SKM-1 treated with dmso at 0.1 percent for 144 hours (cell line): ENCODE data around the gene MLF2.
A peak's percentile ranks its signal among the peaks of the same experiment; 100 is the strongest.

ENCODE experiments used
- DNase-seq: peaks from one replicate; lab custom pipeline; 2025; ENCODE audit not compliant: unreplicated experiment; lab: John Stamatoyannopoulos, UW

The MLF2 gene, protein sequence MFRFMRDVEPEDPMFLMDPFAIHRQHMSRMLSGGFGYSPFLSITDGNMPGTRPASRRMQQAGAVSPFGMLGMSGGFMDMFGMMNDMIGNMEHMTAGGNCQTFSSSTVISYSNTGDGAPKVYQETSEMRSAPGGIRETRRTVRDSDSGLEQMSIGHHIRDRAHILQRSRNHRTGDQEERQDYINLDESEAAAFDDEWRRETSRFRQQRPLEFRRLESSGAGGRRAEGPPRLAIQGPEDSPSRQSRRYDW

DNA sequence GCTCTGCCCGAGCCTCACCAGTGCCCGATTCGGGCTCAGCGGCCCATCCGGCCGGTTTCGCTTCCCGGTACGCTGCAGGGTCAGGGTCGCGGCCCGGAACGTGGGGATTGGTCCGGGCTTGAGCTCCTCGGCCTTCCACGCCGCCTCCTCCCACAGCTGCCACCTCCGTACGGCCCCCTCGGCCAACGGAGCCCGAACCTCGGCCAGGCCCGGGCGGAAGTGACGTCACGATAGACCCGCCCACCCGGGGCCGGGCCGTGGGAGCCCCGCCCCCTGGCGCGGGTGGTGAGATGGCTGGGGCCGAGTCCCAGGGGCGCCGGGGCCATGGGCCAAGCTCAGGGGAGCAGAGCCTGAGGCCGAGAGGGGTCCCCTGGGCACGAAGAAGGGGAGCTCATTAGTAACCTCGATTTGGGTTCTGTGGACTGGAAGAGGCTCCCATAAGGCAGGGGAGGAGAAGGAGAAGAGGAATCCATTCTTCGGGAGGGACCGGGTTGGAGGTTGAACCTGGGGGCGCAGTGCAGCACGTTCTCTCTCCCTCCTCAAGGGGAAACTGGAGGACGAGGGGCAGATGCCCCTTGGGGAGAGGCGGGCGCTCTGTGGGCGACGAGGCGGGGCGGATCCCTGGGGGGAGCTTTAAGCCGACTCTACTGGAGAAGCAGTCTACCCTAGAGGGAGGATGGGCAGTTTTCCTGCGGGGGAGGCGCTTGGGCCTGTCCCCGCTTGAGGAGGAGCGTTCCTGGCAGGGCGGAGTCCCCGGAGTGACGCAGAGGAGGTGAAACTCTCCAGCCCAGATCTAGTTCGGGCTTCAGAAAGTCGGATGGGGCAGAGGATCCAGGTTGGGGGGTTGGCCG, at the start of gene MLF2:
Gene MLF2, minus strand, starts transcription at position 221 of the 851 bp plus-strand sequence. CDS start 807 bp downstream, outside the sequence.
- DNase-seq = peak; percentile 76

DNA sequence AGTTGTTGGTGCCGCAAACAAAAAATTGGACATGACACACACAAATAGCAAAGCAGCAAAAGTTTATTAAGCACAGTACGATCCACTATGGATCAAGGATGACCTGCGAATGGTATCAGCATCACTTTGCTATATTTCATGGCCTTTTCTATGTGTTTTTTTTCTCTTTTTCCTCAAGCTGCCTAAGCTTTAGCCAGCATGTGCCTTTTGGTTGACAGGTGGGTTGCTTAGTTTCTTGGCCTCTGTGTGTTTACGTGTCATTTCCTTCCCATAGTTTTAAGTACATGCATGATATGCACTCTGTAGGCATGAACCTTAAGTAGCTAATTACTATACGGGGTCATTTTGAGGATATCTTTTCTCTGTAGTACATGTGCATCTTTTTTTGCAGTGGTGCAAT, 46.2 kb upstream of the MLF2 start:
- no peak for DNase-seq

DNA sequence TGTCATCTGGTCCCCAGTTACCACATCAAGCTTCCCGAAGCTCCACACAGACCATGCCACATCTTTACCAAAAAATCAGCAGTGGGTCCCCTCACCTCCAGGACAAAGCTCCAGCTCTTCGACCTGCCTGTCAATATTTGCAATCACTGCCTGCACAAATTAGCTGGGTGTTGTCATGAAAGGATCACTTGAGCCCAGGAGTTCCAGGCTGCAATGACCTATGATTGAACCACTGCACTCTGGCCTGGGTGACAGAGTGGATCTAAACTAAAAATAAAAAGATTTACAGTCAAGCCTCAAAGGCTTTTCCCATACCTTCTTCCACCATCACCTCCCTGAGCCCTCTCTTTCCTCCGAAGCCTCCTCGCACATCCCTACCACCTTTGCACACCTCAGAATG, 43.6 kb upstream of the MLF2 start:
- no peak for DNase-seq

DNA sequence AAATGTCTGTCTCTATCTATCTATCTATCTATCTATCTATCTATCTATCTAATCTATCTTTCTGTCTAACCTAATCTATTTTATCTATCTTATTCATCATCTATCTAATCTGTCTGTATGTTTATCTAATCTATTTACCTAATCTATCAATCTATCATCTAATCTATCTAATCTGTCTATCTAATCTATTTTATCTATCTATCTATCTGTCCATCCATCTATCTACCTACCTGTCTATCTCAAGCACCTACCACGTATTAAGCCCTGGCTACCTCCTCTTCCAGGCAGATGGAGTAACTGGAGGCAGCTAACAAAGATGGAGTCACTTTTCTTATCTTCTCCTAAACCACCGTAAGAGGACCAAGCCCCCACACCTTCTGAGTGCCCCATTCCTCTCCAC, 42.1 kb upstream of the MLF2 start:
- DNase-seq = no peak

DNA sequence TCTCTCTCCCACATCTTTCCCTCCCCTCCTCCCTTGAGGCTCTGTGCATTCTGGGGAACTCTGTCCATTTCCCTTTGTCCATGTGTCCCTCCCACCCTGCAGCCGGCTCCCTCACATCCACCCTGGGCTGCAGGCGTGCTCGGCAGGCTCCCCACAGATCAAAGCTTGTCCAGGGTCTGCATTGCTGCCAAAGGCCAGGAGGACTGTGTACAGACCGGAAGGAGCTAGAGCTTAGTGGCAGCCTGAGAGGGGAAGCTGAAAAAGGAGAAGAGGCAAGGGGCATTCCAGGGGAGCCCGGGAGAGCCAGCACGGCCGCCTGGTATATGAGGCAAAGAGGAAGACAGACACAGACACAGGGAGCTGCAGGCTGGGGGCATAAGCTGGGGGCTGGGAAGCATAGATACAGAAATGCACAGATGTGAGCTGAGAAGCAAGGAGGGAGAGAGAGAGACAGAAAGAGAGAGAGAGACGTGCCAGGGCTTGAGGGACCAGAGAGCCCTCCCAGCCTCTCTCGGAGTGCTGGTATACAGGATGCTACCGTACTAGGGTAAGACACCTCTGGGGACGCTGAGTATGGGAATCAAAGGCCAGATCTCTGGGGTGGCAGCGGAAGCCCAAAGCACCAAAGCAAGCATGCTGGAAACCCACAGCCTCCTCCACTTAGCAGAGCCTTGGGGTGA, 39.7 kb upstream of the MLF2 start:
- peak; percentile 64 for DNase-seq

DNA sequence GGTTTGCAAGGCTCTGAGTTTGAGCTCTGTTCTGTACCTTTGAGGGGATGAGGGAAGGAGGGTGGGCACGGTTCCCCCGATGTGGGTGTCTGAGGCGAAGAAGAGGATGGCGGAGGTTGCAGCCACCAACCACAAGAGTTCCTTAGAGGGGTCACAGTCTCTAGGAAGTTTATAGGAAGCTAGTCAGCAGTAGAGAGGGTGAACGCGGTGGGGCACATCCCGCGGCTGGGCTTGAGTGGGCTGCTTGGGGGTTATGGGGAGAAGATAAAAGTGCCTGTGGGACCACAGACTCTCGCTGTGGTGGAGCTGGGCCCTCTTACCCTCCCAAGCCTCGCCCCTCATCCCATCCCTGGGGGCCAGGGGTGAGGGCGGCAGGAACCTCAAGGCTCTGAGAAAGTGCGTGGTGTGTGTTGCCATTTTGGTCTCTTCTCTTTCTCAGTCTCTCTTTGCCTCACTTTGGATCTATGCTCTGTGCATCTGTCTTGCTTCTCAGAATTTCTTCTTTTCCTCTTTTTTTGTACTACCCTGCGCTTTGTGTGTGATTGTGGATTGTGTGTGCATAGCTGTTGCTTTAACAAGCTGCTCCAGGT, 39.1 kb upstream of the MLF2 start:
- DNase-seq = no peak

DNA sequence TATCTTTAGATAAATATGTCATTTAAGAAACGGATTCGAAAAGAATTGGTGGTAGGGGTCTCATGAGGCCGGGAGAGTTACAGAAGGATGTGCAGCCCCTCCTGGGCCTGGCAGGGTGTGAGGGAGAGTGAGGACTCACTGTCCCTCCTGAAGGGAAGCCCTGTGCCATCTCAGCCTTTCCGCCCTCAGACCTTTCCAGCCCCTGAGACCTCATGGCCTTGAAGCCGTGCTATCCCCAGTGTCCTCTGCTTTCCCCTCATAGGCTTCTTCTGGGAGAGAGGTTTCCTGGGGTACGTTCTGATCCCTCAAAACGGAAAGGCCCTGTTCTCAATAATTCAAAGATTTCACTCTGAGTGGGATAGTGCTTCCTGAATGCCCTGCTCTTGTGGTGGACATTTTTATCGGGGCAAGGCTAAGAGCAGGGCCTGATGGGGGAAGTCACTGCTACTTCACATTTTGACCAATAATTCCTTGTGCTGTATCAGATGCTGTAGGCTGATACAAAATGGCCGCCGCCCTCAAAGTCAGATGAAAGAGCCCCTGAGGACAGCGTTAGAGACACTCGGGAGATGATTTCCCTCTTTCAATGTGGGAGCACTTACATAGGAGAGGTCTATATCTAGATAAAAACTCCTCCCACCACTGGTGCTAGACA, 37.7 kb upstream of the MLF2 start:
- no peak for DNase-seq

DNA sequence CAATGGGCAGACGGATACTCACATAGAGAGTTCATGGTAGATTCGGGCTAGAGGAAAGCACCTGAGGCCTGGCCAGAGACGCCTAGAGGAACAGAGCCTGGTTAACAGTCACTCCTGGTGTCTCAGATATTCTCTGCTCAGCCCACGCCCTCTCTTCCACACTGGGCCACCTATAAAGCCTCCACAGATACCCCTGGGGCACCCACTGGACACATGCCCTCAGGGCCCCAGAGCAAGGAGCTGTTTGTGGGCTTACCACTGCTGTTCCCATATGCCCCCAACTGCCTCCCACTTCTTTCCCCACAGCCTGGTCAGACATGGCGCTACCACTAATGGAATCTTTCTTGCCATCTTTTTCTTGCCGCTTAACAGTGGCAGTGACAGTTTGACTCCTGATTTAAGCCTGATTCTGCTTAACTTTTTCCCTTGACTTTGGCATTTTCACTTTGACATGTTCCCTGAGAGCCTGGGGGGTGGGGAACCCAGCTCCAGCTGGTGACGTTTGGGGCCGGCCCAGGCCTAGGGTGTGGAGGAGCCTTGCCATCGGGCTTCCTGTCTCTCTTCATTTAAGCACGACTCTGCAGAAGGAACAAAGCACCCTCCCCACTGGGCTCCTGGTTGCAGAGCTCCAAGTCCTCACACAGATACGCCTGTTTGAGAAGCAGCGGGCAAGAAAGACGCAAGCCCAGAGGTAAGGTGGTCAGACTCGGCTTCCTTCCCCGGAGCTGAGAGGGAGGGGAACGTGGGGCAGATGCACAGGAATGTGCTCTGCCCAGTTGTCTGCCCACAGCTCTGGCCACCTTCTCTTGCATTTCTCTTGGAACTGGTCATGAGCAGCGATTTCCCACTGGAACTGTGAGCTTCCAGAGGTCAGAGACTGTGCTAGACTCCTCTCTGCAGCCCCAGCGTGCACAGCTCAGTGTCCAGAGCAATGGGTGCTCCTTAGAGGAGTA, 36.3 kb upstream of the MLF2 start, which contains the start of gene CD4:
Gene CD4, plus strand, starts transcription at position 557 of the 953 bp plus-strand sequence. CDS start 10,611 bp downstream, outside the sequence.
- peak; percentile 26 for DNase-seq

DNA sequence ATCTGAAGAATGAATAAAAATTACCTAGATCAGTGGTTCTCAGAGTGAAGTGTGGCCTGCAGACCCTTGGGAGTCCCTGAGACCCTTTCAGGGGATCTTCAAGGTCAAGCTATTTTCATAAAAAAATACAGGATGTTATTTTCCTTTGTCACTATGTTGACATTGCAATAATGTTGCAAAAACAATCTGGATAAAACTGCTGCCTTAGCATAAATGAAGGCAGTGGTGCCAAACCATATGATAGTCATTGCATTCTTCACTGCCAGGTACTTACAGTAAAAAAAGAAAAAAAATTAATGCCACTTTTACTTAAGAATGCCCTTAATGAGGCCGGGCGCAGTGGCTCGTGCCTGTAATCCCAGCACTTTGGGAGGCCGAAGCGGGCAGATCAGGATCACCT, 34.4 kb upstream of the MLF2 start:
- no peak for DNase-seq

DNA sequence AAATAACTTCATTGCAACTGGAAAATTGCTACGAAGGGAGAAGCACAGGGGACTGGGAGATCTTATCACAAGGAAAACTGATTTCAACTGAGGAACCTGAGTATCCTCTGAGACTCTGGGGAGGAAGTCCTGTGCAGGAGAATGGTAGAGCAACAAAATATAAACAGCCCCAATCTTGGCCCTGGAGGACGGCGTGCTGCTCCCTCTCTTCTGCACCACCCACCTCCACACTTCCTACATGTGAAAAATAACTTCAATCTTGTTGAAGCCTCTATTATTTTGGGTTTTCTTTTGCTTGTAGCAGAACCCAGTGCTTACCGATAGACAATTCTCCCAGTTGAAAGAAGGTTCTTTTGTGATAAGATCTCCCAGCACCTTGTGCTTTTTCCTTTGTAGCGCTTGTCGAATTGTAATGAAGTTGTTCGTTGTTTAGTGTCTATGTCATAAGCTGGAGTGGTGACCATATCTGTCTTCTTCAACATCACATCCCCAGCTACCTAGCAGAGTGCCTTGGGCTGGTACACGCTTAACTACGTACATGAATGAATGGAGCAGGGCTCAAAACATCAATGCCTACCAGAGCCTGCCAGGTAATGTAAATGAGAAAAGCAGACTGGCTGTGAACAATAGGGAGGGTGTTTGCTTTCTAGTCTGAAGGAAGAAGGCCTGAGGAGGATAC, 33.6 kb upstream of the MLF2 start:
- no peak for DNase-seq

DNA sequence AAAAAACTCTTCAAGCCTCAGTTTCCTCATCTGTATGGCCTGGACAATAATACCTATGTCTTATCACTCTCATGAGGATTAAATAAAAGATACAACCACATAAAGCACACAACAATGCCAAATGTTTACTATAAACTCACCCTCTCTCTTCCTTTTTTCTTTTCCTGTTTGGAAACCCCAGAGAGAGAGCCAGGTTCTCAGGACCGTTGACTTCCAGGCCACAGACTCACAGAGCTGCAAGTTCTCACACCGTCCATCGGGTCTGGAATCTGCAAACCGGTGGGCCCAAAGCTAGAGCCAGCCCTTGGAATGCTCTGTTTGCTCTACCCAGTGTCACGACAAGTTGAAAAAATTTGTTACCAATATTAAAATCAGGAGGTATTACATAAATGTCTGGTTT, 31.8 kb upstream of the MLF2 start:
- no peak for DNase-seq

DNA sequence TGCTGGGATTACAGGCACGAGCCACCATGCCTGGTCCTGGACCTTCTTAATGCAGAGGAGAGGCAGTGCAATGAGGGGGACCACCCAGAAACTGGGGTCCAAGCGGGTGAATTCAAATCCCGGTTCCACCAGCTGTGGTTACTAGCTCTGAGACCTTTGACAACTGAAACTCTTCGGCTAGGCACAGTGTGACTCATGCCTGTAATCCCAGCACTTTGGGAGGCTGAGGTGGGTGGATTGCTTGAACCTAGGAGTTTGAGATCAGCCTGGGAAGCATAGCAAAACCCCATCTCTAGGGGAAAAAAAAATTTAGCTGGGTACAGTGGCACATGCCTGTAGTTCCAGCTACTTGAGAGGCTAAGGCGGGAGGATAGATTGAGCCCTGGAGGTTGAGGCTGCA, 31.4 kb upstream of the MLF2 start:
- DNase-seq = no peak

DNA sequence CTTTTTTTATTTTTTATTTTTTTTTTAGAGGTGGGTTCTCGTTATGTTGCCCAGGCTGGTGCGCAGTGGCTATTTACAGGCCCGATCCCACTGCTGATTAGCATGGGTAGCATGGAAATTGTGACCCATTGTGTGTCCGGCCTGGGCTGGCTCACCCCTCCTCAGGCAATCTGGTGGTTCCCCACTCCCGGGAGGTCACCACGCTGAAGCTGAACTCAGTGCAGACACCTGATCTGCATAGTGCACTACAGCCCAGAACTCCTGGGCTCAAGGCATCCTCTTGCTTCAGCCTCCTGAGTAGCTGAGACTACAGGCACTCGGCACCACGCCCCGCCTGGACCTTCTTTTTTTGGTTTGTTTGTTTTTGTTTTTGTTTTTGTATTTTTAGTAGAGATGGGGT, 30.9 kb upstream of the MLF2 start:
- no peak for DNase-seq

DNA sequence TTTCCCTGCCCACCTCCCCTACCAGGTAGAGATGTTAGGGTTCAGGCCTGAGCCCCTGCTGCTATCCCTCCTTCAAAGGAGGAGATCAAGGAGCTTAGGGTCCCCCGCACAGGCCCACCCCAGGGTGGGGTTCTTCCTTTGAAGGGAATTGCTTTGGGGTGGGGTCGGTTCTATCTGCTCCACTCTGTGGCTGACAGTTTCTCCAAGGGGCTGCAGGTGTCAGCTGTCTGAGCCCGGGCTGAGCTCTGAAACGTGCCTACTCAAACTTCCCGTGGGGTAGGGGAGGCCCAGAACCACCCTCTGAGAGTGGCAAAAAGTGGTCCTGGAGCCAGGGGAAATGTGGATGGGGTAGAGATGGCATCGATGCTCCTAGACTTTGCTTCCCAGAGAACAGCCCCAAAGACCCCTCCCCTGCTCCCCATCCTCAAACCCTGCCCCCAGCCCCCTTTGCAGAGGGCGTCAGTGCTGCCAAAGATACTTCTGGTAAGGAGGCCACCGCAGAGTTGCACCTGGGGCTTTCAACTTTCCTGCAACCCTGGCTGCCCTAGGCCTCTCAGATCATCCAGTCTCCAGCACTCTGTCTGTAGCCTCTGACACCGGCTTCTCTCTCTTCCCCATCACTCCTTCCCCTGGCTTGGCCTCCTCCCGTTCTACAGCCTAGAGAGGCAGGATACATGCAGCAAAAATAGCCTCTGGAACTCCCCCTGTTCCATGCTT, 30.1 kb upstream of the MLF2 start:
- DNase-seq = no peak

DNA sequence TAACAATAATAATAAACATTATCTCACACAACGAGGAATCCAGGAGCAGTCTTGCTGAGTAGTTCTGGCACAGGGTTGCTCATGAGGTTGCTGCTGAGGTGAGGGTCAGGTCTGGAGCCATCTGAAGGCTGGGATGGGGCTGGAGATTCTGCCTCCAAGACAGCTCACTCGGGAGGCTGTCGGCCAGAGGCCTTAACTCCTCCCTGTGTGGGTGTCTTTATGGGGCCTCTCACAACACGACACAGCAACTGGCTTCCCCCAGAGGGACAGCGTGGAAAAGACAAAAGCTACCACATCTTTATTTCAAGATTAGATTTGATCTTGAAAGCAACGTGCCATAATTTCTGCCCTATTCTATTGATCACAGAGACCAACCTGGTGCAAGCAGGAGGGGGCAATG, 29.2 kb upstream of the MLF2 start:
- no peak for DNase-seq

DNA sequence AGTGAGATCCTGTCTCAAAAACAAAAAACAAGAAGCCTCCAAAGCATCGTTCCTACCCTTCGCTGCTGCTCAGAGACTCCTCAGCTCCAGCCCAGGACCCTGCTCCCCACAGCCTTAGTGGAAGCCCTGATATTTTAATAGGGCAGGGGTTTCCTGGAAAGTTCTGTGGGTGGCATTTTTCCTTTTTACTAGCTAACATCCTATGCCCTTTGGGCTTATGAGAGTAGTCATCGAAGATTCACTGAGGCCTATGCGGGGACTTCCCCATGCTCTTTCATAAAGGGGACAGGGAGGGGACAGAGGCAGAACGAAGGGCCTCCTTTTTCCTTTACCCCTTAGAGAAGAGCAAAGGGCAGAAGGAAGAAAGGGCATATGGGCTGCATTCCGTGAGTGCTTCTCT, 27.6 kb upstream of the MLF2 start:
- no peak for DNase-seq

DNA sequence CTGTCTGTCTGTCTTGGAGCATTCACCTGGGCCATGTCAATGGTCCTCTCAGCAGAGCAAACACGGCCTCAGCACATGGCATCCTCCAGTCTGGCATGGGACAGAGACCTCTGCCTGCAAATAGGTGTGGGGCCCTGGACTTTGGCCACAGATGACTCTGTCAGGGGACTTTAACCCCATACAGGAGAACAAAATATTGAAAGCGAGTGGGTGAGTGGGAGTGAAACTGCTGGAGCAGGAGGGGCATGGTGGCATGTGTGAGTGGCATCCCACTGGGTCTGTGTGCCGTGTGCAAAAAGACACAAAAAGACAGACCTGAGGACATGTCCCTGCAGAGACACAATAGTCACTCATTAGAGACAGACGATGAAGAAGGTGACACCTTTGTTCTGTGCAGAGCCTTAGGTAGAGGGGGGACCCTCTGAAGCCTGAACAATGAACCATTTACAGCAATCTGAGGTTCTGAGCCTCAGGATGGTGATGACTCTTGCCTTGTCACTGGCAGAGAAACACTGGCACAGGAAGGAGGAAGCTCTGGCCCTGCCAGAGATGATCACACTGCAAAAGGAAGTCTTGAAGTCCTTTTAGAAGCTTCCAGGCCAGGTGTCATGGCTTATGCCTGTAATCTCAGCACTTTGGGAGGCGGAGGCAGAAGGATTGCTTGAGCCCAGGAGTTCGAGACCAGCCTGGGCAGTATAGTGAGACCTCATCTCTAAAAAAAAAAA, 26.9 kb upstream of the MLF2 start:
- DNase-seq = no peak
